Choroid plexus epithelial cell (primary cell): ENCODE results near the gene SUSD3.
A peak's percentile ranks its signal among the peaks of the same experiment; 100 is the strongest.

Experiments used
- DNase-seq: peaks from one replicate; pipeline ENCODE4 v3.0.0-alpha.2; 2010; ENCODE audit warnings: low read depth
- H3K4me3 ChIP-seq: 2 replicates; pipeline ENCODE4 v1.5.1; 2011; ENCODE audit warnings: low read depth, mild to moderate bottlenecking, control low read depth, low read length, moderate library complexity
- TF ChIP-seq, protein P1 (sequence below): conservative IDR thresholded peaks from 2 replicates; pipeline ENCODE4 v1.5.1; 2011; ENCODE audit warnings: low read depth, mild to moderate bottlenecking, control low read depth, inconsistent platforms, low read length, moderate library complexity

The SUSD3 gene

DNA sequence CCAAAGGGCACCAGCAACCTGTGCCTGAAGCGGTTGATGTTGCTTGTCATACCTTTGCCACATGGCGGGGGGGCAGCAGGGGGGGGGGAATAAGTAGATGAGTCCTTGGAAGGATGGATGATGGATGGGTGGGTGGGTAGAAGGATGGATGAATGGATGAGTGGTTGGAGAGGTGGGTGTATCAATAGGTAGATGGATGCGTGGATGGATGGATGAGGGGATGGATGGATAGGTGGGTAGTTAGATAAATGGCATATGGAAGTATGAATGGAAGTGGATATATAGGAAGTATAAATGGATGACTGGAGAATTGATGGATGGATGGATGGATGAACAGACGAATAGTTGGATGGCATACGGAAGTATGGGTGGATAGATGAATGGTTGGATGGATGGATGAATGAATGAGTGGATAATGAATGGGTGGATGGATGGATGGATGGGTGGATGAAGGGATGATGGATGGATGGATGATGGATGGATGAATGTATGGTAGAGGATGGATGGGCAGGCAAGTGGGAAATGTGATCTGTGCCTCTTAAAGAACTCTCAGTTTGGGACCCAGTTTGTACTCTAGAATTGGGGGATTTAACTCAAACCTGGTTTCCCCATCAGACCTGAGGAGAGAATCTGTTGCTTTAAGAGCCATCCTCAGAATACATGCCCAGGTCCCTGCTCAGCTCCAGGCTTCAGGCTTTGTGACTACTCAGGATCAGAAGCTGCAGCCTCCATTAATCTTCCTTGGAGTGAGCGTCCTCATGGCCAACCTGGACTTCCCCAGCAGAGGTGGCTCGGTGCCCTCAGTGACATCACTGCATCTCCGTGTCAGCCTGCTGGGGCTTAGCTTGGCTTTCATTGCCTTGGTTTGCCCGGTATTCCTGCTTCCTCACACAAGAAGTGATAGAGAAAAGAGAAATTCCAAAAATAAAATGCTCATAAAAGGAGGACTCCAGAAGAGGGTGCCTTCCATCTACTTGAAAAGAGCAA lies 27.6 kb upstream of the SUSD3 start:
- no peak overlapping the region for H3K4me3 ChIP-seq
- TF ChIP-seq, protein P1, sequence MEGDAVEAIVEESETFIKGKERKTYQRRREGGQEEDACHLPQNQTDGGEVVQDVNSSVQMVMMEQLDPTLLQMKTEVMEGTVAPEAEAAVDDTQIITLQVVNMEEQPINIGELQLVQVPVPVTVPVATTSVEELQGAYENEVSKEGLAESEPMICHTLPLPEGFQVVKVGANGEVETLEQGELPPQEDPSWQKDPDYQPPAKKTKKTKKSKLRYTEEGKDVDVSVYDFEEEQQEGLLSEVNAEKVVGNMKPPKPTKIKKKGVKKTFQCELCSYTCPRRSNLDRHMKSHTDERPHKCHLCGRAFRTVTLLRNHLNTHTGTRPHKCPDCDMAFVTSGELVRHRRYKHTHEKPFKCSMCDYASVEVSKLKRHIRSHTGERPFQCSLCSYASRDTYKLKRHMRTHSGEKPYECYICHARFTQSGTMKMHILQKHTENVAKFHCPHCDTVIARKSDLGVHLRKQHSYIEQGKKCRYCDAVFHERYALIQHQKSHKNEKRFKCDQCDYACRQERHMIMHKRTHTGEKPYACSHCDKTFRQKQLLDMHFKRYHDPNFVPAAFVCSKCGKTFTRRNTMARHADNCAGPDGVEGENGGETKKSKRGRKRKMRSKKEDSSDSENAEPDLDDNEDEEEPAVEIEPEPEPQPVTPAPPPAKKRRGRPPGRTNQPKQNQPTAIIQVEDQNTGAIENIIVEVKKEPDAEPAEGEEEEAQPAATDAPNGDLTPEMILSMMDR, result no peak
- no peak for DNase-seq

DNA sequence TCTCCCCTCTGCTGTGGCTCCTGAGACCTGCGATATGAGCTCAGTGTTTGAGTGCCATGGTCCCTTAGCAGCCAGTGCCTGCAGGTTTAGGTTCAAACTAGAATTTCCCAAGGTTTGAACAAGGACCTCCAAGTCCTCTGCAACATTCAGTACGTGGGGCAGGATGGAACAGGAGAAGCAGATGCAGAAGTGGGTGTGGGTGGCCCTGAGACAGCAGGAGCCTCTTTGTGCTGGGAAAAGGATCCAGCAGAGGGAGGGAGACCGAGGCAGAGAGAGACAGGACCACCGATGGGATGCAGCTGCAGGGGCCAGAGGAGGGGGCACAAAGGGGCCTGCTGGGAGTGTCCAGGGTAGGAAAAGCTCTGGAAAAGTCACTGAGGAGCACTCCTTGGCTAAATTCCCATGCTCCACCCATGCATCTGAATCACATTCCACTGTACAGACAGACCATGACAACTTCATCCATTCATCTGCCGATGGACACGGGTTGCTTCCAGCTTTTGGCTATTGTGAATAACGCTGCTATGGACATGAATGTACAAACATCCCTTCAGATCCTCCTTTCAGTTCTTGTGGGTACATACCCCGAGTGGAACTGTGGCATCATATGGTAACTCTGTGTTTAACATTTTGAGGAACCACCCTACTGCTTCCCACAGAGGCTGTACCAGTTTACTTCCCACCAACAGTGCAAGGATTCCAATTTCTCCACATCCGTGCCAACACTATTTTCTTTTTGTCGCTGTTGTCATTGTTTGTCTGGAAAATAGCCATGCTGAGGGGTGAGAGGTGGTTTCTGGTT lies 26.7 kb upstream of the SUSD3 start:
- TF ChIP-seq, protein P1, result no peak
- DNase-seq, result no peak
- no peak overlapping the region for H3K4me3 ChIP-seq

DNA sequence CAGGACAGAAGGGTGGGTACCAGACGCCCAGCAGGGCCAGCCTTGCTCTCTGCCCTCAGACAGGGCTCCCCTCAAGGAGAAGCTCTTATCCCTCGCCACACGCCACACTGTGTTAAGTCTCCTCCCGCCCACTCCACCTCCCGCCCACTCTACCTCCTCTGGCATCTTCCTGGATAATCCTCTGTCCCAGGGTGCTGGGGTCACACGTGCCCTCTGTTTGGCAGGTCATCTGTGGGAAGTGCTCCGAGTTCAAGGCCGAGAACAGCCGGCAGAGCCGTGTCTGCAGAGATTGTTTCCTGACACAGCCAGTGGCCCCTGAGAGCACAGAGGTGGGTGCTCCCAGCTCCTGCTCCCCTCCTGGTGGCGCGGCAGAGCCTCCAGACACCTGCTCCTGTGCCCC lies 26.0 kb upstream of the SUSD3 start:
- H3K4me3 ChIP-seq, result no peak overlapping the region
- TF ChIP-seq, protein P1, result no peak
- no peak for DNase-seq

DNA sequence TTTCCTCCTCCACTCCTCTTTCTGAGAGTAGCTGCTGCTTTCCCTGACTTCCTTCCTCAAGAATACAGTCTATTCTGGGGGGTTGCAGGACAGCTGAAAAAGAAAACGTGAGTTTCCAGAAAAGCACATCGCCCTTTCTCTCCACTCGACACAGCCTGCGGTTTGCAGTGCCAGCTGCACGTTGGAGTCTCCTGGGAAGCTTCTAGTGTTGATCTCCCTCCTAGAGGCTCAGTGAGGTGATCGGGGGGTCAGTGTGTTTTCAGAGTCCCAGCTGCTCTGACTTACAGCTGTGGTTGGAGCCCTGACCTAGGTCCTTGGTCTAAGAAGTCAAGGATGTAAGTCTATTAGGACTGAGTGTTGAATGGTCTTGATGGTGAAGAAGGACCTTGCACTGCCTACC lies 25.0 kb upstream of the SUSD3 start:
- TF ChIP-seq, protein P1, result no peak
- H3K4me3 ChIP-seq, result no peak overlapping the region
- peak; percentile 29 for DNase-seq

DNA sequence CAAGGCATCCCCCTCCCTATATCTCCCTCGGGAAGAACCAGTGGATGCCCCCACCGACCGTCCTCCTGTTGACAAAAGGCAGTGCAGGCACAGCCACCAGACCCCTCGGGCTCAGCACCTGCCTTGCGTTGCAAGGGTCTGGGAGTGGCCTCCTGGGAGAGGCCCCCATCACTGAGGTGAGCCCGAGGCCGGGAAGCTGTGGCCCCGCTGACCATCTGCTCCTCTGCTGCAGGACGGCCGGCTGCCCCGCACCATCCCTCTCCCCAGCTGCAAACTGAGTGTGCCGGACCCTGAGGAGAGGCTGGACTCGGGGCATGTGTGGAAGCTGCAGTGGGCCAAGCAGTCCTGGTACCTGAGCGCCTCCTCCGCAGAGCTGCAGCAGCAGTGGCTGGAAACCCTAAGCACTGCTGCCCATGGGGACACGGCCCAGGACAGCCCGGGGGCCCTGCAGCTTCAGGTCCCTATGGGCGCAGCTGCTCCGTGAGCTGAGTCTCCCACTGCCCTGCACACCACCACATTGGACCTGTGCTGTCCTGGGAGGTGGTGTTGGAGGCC lies 23.3 kb upstream of the SUSD3 start:
- no peak for DNase-seq
- no peak overlapping the region for H3K4me3 ChIP-seq
- TF ChIP-seq, protein P1, result no peak

DNA sequence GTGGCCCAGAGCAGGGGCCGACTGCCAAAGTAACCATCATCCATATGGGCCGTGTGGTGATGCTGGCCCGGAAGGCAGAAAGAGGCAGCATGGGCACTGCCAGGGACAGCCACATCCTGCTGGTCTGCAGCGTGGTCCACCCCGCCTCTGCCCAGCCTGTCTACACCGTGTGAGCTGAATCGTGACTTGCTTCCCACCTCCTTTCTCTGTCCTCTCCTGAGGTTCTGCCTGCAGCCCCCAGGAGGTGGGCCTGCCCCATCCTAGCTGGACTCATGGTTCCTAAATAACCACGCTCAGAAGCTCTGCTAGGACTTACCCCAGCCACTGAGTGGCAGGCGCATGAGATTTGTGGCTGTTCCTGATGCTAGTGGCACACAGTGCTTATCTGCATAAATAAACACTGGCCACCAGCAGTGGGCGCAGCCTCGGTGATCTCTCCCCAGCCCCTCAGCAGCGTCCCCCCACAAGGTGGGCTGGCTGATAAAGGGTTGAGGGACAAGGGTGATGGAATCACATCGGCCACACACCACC lies 22.6 kb upstream of the SUSD3 start:
- H3K4me3 ChIP-seq, result no peak overlapping the region
- DNase-seq, result no peak
- TF ChIP-seq, protein P1, result peak; percentile 10
